Fibroblast of pulmonary artery (primary cell): Measurements from ENCODE around the gene OS9.
A peak's percentile ranks its signal among the peaks of the same experiment; 100 is the strongest.

Source experiments
- DNase-seq: peaks from one replicate; pipeline ENCODE4 v3.0.0-alpha.2; 2010; ENCODE audit warnings: low read depth
- H3K4me3 ChIP-seq: replicated peaks from 2 replicates; pipeline ENCODE4 v1.5.1; 2011; ENCODE audit warnings: low read depth, mild to moderate bottlenecking, control low read depth, low read length, moderate library complexity
- CTCF ChIP-seq: IDR thresholded peaks from 2 replicates; pipeline ENCODE4 v1.5.1; 2011; ENCODE audit warnings: mild to moderate bottlenecking, control low read depth, low read length, inconsistent platforms; ENCODE audit errors: missing control alignments

The OS9 gene

GRCh38 chr12:57752668-57753000 lies 58.7 kb downstream of the OS9 start:
- DNase-seq, result no peak
- no peak for TF ChIP-seq CTCF
- peak overlapping the region; percentile 20 for H3K4me3 ChIP-seq

- no peak overlapping the region for H3K4me3 ChIP-seq
- no peak for DNase-seq
- no peak for TF ChIP-seq CTCF
These were observed 59.9 kb downstream of the OS9 start for GRCh38 chr12:57753756-57754337.

GRCh38 chr12:57754411-57755193 lies 60.7 kb downstream of the OS9 start, which contains the start of gene MARCHF9:
Gene MARCHF9 (plus strand): TSS chr12:57755103. CDS start chr12:57755529, 426 bp downstream.
- no peak for TF ChIP-seq CTCF
- peak within 1 kb of the TSS; percentile 48 for H3K4me3 ChIP-seq
- no peak for DNase-seq

- H3K4me3 ChIP-seq, result peak overlapping the region; percentile 48
- DNase-seq, result no peak
- TF ChIP-seq CTCF, result no peak
These were observed 61.2 kb downstream of the OS9 start for GRCh38 chr12:57755194-57755453.

- DNase-seq, result no peak
- TF ChIP-seq CTCF, result no peak
- peak overlapping the region; percentile 48 for H3K4me3 ChIP-seq
These were observed 61.8 kb downstream of the OS9 start for GRCh38 chr12:57755454-57756372.

- H3K4me3 ChIP-seq, result peak overlapping the region; percentile 48
- peak; percentile 40 for DNase-seq
- peak; percentile 68 for TF ChIP-seq CTCF
These were observed 62.7 kb downstream of the OS9 start for GRCh38 chr12:57756406-57757341.
